GM19099 (cell line): ENCODE measurements around the gene USB1.

Experiments used
- POLR2A ChIP-seq: IDR thresholded peaks from 3 replicates; pipeline ENCODE4 v1.6.1; 2011; ENCODE audit warnings: low read depth; ENCODE audit not compliant: insufficient read length; ENCODE audit errors: extremely low read depth

Gene USB1

GRCh38 chr16:58019866-58020538, 18.8 kb downstream of the USB1 start:
- no peak for TF ChIP-seq POLR2A

GRCh38 chr16:58020628-58021521, 19.7 kb downstream of the USB1 start:
- TF ChIP-seq POLR2A: no peak

DNA sequence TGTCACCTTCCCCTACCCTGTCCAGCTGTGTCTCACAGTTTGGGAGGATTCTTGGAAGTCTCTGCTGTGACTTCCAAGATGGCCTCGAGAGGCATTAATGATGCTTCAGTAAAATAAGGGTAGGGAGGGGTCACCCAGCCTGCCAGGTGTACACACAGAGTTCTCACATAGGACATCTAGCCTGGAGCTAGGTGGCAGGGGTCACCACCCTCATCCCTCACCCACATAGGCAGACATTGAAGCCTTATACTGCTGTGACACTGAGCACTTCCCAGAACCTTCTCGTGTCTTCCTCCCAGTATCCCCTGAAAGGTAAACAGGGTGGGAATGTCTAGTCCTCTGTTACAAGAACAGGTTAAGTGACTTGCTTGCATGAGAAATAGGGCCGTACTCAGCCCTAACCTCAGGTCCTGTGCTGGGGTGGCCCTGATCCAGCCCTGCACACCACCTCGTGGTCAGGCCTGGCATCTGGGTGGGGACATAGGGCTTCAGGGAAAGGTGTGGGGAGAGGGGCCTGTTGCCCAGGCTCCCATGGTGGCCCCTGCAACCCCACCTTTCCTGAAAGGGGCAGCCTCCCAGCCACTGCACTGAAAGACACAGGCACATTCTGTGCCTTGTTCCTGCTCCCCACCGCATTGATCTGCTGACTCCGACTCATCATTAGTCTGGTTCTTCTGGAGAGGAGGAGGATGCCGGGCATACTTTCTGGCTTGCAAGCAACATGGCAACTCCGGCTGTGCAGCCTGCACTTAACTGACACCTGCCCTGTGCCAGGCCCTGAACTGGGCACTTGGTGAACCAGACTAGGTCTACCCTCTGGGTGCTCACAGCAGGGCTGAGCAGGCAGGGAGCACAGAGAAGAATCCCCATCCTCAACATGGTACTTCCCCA, 20.7 kb downstream of the USB1 start:
- TF ChIP-seq POLR2A: no peak

GRCh38 chr16:58022601-58023371, 21.6 kb downstream of the USB1 start:
- TF ChIP-seq POLR2A: no peak

- no peak for TF ChIP-seq POLR2A
Observed at GRCh38 chr16:58024486-58025350, 23.5 kb downstream of the USB1 start.

DNA sequence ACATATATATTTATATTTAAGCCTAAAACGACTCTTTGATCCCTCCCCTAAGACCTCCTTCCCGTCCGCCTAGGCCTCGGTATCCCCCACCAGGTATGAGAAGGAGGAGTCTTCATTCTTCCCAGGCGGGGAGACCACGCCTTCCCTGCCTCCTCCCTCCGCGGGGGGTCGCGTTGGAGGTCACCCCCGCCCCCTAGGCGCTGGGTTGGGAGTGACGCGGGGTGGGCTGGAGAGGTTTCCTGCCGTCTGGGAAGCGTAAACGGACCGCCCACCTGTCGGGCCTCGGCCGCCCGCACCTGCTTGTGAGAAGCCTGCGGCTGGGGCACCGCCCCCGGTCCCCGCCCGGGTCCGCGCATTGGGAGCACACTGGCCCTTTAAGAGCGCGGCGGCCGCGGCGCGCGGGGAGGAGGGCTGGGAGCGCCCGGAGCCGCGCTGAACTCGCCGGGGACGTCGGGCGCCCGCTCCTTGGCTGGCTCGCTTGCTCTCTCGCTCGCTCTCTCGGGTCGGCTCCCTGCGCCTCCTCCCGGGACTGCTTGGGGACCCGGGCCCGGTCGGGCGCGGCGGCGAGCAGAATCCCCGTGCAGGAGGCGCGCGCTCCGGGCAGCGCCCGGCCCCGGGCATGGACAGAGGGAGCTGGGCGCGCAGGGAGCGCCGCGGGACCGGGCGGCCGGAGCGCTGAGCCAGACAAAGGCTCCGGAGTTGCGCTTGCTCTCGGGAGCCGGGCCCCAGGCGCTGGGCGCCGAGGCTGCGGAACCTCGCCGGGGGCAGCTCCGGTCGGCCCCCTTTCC, 24.3 kb downstream of the USB1 start, which contains the start of gene MMP15:
TSS of gene MMP15 (plus strand) at position 404 of the 788 bp plus-strand sequence. CDS start 597 bp downstream, outside the sequence.
- TF ChIP-seq POLR2A: no peak

- TF ChIP-seq POLR2A: no peak
Observed at GRCh38 chr16:58026139-58026704, 25.0 kb downstream of the USB1 start.

DNA sequence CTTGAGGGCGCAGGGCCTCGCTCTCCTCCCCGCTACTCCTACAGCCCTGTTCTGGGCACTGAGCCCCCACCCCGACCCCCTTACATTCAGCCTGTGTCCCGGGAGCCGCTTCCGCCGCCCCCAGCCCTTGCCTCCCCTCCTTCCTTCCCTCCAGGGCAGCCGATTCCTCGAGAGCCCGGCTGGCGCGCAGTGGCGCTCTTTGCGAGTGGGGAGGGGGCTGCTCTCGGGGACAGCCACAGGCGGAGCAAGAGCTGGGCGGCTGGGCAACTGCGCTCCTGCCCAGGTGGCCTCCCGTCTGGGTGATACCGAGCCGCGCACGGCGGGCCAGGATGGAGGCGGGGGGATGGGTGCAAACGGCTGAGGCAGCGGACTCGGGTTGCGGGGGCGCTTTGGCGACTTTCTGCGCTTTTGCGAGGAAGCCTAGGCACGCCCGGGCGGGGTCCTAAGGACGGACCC, 25.5 kb downstream of the USB1 start:
- TF ChIP-seq POLR2A: no peak

DNA sequence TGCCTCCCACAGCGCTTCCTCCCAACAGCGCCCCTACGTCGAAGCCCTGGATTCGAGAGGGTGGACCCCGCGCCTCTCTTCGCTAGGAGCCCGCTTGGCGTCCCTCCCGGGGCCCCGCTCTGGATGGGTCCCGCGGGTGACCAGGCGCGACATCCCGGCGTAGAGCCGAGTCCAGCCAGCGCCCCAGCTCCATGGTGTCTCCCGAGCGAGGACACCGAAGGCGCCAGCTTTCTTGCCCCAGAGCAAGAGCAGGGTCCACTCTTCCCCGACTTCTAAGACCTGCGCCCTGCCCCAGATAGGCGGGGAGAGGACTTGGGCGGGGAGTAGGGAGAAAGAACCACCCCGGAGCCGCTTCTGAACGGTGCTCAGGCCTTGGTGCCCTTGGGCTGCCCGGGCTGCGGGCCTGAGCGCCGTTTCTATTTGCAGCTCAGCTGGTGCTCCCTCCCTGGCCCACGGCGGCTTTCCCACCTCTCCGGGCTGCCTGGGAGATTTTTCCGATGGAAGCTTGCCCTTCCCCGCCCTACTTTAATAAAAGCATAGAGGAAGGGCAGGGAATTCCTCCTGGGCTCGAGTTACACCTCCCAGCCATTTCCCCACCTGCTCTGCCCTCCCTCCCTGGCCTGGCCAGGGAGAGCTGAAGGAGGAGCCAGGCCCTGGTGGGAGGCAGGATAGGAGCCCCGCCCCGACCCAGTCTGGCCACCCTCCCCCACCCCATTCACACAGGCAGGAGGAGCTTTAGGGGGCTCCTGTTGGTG, 26.1 kb downstream of the USB1 start:
- TF ChIP-seq POLR2A: no peak

GRCh38 chr16:58027916-58028455, 26.8 kb downstream of the USB1 start:
- no peak for TF ChIP-seq POLR2A

GRCh38 chr16:58028541-58029070, 27.4 kb downstream of the USB1 start:
- no peak for TF ChIP-seq POLR2A
